Measurements from ENCODE around the gene PDE5A.

Gene PDE5A

DNA sequence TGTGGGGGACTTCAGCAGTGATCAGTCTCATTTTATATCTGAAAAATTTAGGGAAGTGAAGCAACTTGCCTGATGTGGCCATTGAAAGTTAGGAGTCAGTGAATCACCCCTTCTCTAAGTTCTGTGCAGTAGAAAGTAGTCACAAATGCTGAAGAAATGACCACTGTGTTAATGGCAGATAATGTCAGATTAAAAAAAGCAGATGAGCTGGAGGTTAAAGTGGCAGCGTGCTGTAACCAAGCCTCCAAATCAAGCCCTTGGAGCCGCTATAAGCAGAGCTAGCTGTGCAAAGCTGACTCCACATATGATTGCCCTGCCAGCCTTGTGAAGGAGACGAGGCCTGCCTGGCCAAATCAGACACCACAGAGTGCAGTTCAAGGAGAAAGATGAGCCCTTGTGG is 39.2 kb upstream of the PDE5A start:
- H2AK5ac ChIP-seq (ENCODE audit: low read length) = no peak overlapping the region
- H2BK120ac ChIP-seq (ENCODE audit: low read depth, low read length) = no peak overlapping the region
- no peaks in the 10 kb centered on the region for H3K27me3 ChIP-seq (ENCODE audit: insufficient read depth, low read length, poor library complexity)
- H3K27ac ChIP-seq (ENCODE audit: low read depth, low read length) = no peak overlapping the region
- no peak overlapping the region for H3K18ac ChIP-seq (ENCODE audit: low read length)
- no peaks in the 10 kb centered on the region for H3K4me1 ChIP-seq (ENCODE audit: control insufficient read depth, low read depth, low read length)
- no peak overlapping the region for H3K4me3 ChIP-seq (ENCODE audit: low read length)
- H4K5ac ChIP-seq (ENCODE audit: low read length) = no peak overlapping the region
- no peak overlapping the region for H3K9ac ChIP-seq (ENCODE audit: low read length)
- H3K4me2 ChIP-seq (ENCODE audit: low read length) = no peak overlapping the region
- DNase-seq = no peak
- H2BK15ac ChIP-seq (replicated peaks; ENCODE audit: low read depth) = no peak overlapping the region
- H3K4ac ChIP-seq (ENCODE audit: low read depth, low read length) = no peak overlapping the region
- no peak overlapping the region for H4K8ac ChIP-seq (ENCODE audit: low read depth, low read length)
- H3K79me1 ChIP-seq (ENCODE audit: low read length) = no peaks in the 10 kb centered on the region
- H3K36me3 ChIP-seq (ENCODE audit: control insufficient read depth, insufficient read depth, low read length) = no peaks in the 10 kb centered on the region
- no peak overlapping the region for H2BK5ac ChIP-seq (ENCODE audit: low read length)
- H3K56ac ChIP-seq (ENCODE audit: low read length) = no peak overlapping the region
- no peaks in the 10 kb centered on the region for H3K79me2 ChIP-seq (ENCODE audit: control insufficient read depth, insufficient read depth, low read length)
- no CpG with 5 or more reads among the region's 3 CpGs for WGBS (ENCODE audit: extremely low coverage, insufficient coverage, low lambda C conversion rate)
- H3K23ac ChIP-seq (ENCODE audit: low read length) = peak overlapping the region; percentile 68

DNA sequence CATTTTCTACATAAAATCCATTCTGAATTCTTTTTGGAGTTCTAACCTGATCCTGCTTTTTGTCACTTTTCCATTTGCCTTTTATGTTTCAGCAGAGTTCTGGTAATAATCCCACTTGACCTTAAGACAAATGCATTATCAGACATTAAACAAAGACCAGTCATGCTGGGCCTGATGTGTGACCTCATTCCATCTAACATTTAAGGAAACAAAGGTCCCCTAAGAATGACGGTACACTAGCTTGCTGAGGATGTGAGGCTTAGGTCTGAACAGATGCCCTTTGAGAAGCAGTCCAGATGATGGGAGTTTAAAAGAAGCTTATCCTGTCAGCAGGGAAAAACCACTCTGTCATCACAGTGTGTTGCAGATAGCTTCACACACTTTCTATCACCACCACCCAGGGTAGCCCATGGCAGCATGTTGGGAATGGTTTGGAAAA is 38.1 kb upstream of the PDE5A start:
- Histone ChIP-seq H3K27ac (ENCODE audit: low read depth, low read length) (no peak overlapping the region), H3K4me1 (ENCODE audit: control insufficient read depth, low read depth, low read length) (no peaks in the 10 kb centered on the region), H4K5ac (ENCODE audit: low read length) (no peak overlapping the region), H4K8ac (ENCODE audit: low read depth, low read length) (no peak overlapping the region), H3K4ac (ENCODE audit: low read depth, low read length) (no peak overlapping the region), H3K18ac (ENCODE audit: low read length) (no peak overlapping the region), H2BK5ac (ENCODE audit: low read length) (no peak overlapping the region), H3K36me3 (ENCODE audit: control insufficient read depth, insufficient read depth, low read length) (no peaks in the 10 kb centered on the region), H3K4me3 (ENCODE audit: low read length) (no peak overlapping the region), H3K56ac (ENCODE audit: low read length) (no peak overlapping the region), H3K23ac (ENCODE audit: low read length) (no peak overlapping the region), H2AK5ac (ENCODE audit: low read length) (no peak overlapping the region), H3K4me2 (ENCODE audit: low read length) (no peak overlapping the region), H3K27me3 (ENCODE audit: insufficient read depth, low read length, poor library complexity) (no peaks in the 10 kb centered on the region), H3K79me1 (ENCODE audit: low read length) (no peaks in the 10 kb centered on the region), H3K79me2 (ENCODE audit: control insufficient read depth, insufficient read depth, low read length) (no peaks in the 10 kb centered on the region), H2BK15ac (replicated peaks; ENCODE audit: low read depth) (no peak overlapping the region), H2BK120ac (ENCODE audit: low read depth, low read length) (no peak overlapping the region), H3K9ac (ENCODE audit: low read length) (no peak overlapping the region)
- peak; percentile 25 for DNase-seq
- no CpG with 5 or more reads among the region's 1 CpG for WGBS (ENCODE audit: extremely low coverage, insufficient coverage, low lambda C conversion rate)

DNA sequence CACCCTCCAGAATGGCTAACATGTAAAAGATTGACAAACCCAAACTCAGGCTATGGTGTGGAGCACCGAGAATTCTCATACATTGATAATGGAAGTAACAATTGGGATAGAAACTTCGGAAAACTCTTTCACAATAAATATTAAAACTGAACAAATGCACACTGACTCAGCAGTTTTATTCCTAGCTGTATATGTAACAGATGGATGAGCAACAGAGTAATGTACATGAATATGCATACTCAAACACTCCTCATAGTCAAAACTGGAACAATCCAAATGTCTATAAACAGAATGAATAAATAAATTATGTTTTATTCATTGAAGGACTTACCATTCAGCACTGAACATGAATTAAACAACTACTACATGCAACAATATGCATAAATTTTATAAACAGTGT is 37.1 kb upstream of the PDE5A start:
- H3K79me1 ChIP-seq (ENCODE audit: low read length) = no peaks in the 10 kb centered on the region
- no peak overlapping the region for H4K5ac ChIP-seq (ENCODE audit: low read length)
- H3K4me2 ChIP-seq (ENCODE audit: low read length) = no peak overlapping the region
- no peak overlapping the region for H3K9ac ChIP-seq (ENCODE audit: low read length)
- no peak overlapping the region for H3K4ac ChIP-seq (ENCODE audit: low read depth, low read length)
- no peak overlapping the region for H3K18ac ChIP-seq (ENCODE audit: low read length)
- H3K23ac ChIP-seq (ENCODE audit: low read length) = no peak overlapping the region
- no peak overlapping the region for H4K8ac ChIP-seq (ENCODE audit: low read depth, low read length)
- no peak overlapping the region for H3K4me3 ChIP-seq (ENCODE audit: low read length)
- no peak for DNase-seq
- H3K27ac ChIP-seq (ENCODE audit: low read depth, low read length) = no peak overlapping the region
- H3K79me2 ChIP-seq (ENCODE audit: control insufficient read depth, insufficient read depth, low read length) = no peaks in the 10 kb centered on the region
- WGBS (ENCODE audit: extremely low coverage, insufficient coverage, low lambda C conversion rate) = no CpG with 5 or more reads among the region's 2 CpGs
- H3K27me3 ChIP-seq (ENCODE audit: insufficient read depth, low read length, poor library complexity) = no peaks in the 10 kb centered on the region
- no peak overlapping the region for H3K56ac ChIP-seq (ENCODE audit: low read length)
- H3K36me3 ChIP-seq (ENCODE audit: control insufficient read depth, insufficient read depth, low read length) = no peaks in the 10 kb centered on the region
- H2AK5ac ChIP-seq (ENCODE audit: low read length) = no peak overlapping the region
- H3K4me1 ChIP-seq (ENCODE audit: control insufficient read depth, low read depth, low read length) = no peaks in the 10 kb centered on the region
- H2BK5ac ChIP-seq (ENCODE audit: low read length) = no peak overlapping the region
- no peak overlapping the region for H2BK120ac ChIP-seq (ENCODE audit: low read depth, low read length)
- H2BK15ac ChIP-seq (replicated peaks; ENCODE audit: low read depth) = no peak overlapping the region

DNA sequence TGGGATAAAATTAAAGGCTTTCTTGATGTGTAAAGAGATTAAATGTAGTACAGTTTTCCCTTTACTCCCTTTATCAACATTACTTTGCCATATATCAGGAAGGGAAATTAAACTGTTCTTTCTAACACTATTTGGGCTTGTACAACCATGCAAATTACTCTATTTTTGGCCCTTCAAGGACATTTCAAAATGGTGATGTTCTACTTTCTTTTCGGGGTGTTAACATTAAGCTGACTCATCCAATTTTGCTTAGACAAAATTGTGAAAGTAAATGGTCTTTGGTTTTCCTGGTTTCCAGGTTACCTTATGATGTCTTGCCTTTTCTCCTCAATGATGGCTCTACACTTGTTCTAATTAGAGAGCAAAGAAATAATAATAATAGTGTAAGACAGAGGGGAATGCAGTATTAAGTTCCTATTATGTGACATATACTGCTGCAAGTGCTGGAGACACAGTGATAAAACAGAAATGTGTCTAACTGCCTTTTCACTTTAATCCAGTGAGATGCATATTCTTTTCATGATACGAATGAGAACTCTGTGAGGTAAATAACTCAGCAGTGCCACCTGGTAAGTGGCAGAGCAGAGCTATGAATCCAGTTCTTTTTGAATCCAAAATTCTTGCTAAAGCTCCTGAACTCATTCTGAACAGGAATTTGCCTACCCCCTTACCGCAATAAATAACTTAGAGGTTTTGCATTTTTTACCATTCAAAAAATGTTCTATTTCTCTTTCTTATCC is 35.7 kb upstream of the PDE5A start:
- Histone ChIP-seq H3K79me2 (ENCODE audit: control insufficient read depth, insufficient read depth, low read length) (no peaks in the 10 kb centered on the region), H3K79me1 (ENCODE audit: low read length) (no peaks in the 10 kb centered on the region), H4K8ac (ENCODE audit: low read depth, low read length) (no peak overlapping the region), H3K4ac (ENCODE audit: low read depth, low read length) (no peak overlapping the region), H4K5ac (ENCODE audit: low read length) (no peak overlapping the region), H3K4me3 (ENCODE audit: low read length) (no peak overlapping the region), H3K18ac (ENCODE audit: low read length) (no peak overlapping the region), H3K4me1 (ENCODE audit: control insufficient read depth, low read depth, low read length) (no peaks in the 10 kb centered on the region), H3K23ac (ENCODE audit: low read length) (no peak overlapping the region), H2BK120ac (ENCODE audit: low read depth, low read length) (no peak overlapping the region), H2AK5ac (ENCODE audit: low read length) (no peak overlapping the region), H2BK5ac (ENCODE audit: low read length) (no peak overlapping the region), H3K27me3 (ENCODE audit: insufficient read depth, low read length, poor library complexity) (no peaks in the 10 kb centered on the region), H2BK15ac (replicated peaks; ENCODE audit: low read depth) (no peak overlapping the region), H3K4me2 (ENCODE audit: low read length) (no peak overlapping the region), H3K56ac (ENCODE audit: low read length) (no peak overlapping the region), H3K9ac (ENCODE audit: low read length) (no peak overlapping the region), H3K36me3 (ENCODE audit: control insufficient read depth, insufficient read depth, low read length) (no peaks in the 10 kb centered on the region), H3K27ac (ENCODE audit: low read depth, low read length) (no peak overlapping the region)
- no CpG with 5 or more reads among the region's 3 CpGs for WGBS (ENCODE audit: extremely low coverage, insufficient coverage, low lambda C conversion rate)
- DNase-seq = no peak

DNA sequence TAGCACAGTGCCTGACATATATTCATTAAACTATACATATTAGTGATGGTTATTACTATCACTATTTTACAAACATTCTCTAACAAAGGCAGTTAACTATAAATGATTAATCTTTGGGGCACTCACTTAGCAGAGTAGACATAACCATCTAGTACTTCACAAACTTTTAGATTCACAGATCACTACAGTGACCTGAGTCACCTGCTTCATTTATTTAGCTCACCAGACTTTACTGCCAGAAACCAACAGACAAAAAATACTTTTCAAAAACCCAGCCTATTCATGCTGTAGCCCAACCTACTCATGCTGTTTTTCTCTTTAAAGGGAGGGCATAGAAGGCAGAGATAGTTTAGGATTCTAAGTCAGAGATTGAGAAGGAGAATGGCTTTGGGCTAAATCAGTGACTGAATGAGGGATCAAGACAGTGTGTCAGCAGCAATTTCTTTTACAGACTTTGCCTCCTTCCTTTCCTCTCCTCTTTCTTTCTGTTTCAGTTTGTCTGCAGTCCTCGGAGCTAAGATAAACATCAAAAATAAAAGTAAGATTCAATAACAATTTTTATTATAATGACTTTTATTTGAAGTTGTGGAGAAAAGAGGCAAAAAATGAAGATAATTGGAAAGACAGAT is 34.7 kb upstream of the PDE5A start:
- no peak overlapping the region for H2BK5ac ChIP-seq (ENCODE audit: low read length)
- H3K36me3 ChIP-seq (ENCODE audit: control insufficient read depth, insufficient read depth, low read length) = no peaks in the 10 kb centered on the region
- H4K5ac ChIP-seq (ENCODE audit: low read length) = no peak overlapping the region
- no peak overlapping the region for H2AK5ac ChIP-seq (ENCODE audit: low read length)
- no peaks in the 10 kb centered on the region for H3K79me1 ChIP-seq (ENCODE audit: low read length)
- no peaks in the 10 kb centered on the region for H3K79me2 ChIP-seq (ENCODE audit: control insufficient read depth, insufficient read depth, low read length)
- no peak overlapping the region for H3K4me2 ChIP-seq (ENCODE audit: low read length)
- no peak overlapping the region for H4K8ac ChIP-seq (ENCODE audit: low read depth, low read length)
- H3K18ac ChIP-seq (ENCODE audit: low read length) = no peak overlapping the region
- no peak overlapping the region for H2BK15ac ChIP-seq (replicated peaks; ENCODE audit: low read depth)
- no peak overlapping the region for H3K23ac ChIP-seq (ENCODE audit: low read length)
- no peak overlapping the region for H3K4me3 ChIP-seq (ENCODE audit: low read length)
- no peak overlapping the region for H3K4ac ChIP-seq (ENCODE audit: low read depth, low read length)
- H3K4me1 ChIP-seq (ENCODE audit: control insufficient read depth, low read depth, low read length) = no peaks in the 10 kb centered on the region
- H3K27me3 ChIP-seq (ENCODE audit: insufficient read depth, low read length, poor library complexity) = no peaks in the 10 kb centered on the region
- H3K9ac ChIP-seq (ENCODE audit: low read length) = no peak overlapping the region
- no peak for DNase-seq
- no peak overlapping the region for H3K27ac ChIP-seq (ENCODE audit: low read depth, low read length)
- no peak overlapping the region for H3K56ac ChIP-seq (ENCODE audit: low read length)
- H2BK120ac ChIP-seq (ENCODE audit: low read depth, low read length) = no peak overlapping the region
- no CpG with 5 or more reads among the region's 1 CpG for WGBS (ENCODE audit: extremely low coverage, insufficient coverage, low lambda C conversion rate)

All from mesendoderm (in vitro differentiated cells).